ENCODE results near the gene ANKZF1. TPM values are rescaled to one million over a fixed set of nuclear protein-coding genes. Genes with fewer than 3 reads are reported as not detected.
A peak's percentile ranks its signal among the peaks of the same experiment; 100 is the strongest.

ANKZF1 gene
- polyA plus RNA-seq, 1 of the 3 experiments (the other 2 are of a cell fraction) = 22.3 TPM

DNA sequence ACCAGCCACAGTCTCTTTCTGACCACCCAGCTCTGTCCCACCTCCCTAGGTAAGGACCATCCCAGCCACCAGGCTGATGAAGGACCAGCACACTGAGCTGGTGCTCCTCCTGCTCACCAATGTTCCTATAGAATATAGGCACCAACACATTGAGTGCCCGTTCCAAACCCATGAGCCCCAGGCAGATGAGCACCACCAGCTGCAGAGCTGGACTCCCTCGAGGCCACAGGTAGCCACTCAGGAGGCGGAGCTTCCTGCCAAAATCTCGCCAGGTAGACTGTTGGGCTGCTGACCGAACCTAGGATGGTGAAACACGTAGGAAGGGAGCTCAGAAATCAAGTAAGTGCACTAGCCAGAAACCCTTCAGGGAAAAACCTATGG lies 13.1 kb upstream of the ANKZF1 start:
- POLR2A ChIA-PET = interaction anchor here (0.5 to 4.0 kb wide), 3 partner anchors 9 to 28 kb away, joined by 3 to 52 read pairs (median 3); partner anchors contain the start of genes GLB1L, STK16 and ZFAND2B
- Histone ChIP-seq H3K27ac (ENCODE audit: low read depth in 2 of 2, low read length in 1 of 2) (no peak overlapping the region; a peak in 1 of 4 replicates), H3K9me3 (no peaks in the 10 kb centered on the region), H3K36me3 (replicated peaks in 1 of 2; ENCODE audit: control insufficient read depth in 1 of 2, insufficient read depth in 2 of 2, low read length in 1 of 2) (peaks cover 15 to 51% of the 10 kb centered on the region in 2 experiments), H3K9ac (no peak overlapping the region), H3K9me2 (no peaks in the 10 kb centered on the region), H3F3A (replicated peaks; ENCODE audit: insufficient read depth) (peaks cover 27% of the 10 kb centered on the region), H2AFZ (ENCODE audit: low read depth) (no peak overlapping the region), H3K4me1 (ENCODE audit: control insufficient read depth in 1 of 2, insufficient read depth in 2 of 2, low read depth in 1 of 2, low read length in 1 of 2) (peaks cover 5 to 30% of the 10 kb centered on the region in 2 experiments; a peak in 3 of 4 replicates), H3K4me2 (no peak overlapping the region), H3K4me3 (ENCODE audit: low read depth in 2 of 2, low read length in 1 of 2) (no peak overlapping the region), H3K27me3 (ENCODE audit: insufficient read depth) (no peaks in the 10 kb centered on the region), H3K79me2 (ENCODE audit: insufficient read depth) (no peaks in the 10 kb centered on the region), H4K20me1 (ENCODE audit: insufficient read depth) (no peaks in the 10 kb centered on the region)
- CTCF ChIA-PET = interaction anchor here (1.1 to 4.7 kb wide), 7 partner anchors 9 to 78 kb away, joined by 3 to 26 read pairs (median 5); partner anchors contain the start of genes NHEJ1 and ZFAND2B
- no peak for DNase-seq
- TF ChIP-seq RAD21 (IDR thresholded peaks at IDR 0.05; ENCODE audit: low read length) = no peak
- no peak for TF ChIP-seq NFIC (IDR thresholded peaks at IDR 0.05; ENCODE audit: borderline replicate concordance)
- no peak for TF ChIP-seq RFX5 (IDR thresholded peaks at IDR 0.05; ENCODE audit: low read length)
- no peak for TF ChIP-seq JUND (IDR thresholded peaks at IDR 0.05)
- TF ChIP-seq, protein P1, sequence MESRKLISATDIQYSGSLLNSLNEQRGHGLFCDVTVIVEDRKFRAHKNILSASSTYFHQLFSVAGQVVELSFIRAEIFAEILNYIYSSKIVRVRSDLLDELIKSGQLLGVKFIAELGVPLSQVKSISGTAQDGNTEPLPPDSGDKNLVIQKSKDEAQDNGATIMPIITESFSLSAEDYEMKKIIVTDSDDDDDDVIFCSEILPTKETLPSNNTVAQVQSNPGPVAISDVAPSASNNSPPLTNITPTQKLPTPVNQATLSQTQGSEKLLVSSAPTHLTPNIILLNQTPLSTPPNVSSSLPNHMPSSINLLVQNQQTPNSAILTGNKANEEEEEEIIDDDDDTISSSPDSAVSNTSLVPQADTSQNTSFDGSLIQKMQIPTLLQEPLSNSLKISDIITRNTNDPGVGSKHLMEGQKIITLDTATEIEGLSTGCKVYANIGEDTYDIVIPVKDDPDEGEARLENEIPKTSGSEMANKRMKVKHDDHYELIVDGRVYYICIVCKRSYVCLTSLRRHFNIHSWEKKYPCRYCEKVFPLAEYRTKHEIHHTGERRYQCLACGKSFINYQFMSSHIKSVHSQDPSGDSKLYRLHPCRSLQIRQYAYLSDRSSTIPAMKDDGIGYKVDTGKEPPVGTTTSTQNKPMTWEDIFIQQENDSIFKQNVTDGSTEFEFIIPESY (IDR thresholded peaks at IDR 0.05; ENCODE audit: borderline replicate concordance, low read depth) = no peak
- TF ChIP-seq, protein P2, sequence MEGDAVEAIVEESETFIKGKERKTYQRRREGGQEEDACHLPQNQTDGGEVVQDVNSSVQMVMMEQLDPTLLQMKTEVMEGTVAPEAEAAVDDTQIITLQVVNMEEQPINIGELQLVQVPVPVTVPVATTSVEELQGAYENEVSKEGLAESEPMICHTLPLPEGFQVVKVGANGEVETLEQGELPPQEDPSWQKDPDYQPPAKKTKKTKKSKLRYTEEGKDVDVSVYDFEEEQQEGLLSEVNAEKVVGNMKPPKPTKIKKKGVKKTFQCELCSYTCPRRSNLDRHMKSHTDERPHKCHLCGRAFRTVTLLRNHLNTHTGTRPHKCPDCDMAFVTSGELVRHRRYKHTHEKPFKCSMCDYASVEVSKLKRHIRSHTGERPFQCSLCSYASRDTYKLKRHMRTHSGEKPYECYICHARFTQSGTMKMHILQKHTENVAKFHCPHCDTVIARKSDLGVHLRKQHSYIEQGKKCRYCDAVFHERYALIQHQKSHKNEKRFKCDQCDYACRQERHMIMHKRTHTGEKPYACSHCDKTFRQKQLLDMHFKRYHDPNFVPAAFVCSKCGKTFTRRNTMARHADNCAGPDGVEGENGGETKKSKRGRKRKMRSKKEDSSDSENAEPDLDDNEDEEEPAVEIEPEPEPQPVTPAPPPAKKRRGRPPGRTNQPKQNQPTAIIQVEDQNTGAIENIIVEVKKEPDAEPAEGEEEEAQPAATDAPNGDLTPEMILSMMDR (IDR thresholded peaks at IDR 0.05) = no peak
- no peak for TF ChIP-seq TAF1 (IDR thresholded peaks at IDR 0.05; ENCODE audit: borderline replicate concordance, low read depth, low read length)
- no peak for TF ChIP-seq YY1 (IDR thresholded peaks at IDR 0.05; ENCODE audit: low read depth)
- WGBS (ENCODE audit: low lambda C conversion rate) = 100% methylated on average over 6 of the region's 6 CpGs

DNA sequence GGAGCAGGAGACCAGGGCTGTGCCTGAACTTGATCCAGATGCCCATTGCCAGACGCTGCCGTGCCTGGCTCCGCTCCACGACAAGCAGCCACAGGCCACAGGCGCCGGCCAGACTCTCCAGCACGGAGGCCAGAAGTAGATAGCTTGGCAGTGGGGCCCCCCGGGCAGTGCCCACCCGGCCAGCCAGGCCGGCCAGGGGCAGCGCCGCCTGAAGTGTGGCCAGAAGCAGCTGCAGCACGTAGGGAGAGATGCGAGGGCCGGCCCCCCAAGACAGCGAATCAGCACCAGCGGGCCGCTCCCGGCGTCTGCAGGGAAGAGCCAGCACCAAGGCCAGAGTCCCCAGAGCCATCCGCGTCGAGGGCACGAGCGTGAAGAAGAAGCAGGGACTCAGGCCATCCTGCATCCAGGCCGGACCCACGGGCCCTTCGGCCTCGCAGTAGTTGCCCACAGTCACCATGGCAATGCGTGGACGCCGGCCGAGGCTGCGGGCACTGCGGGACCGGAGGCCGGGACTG lies 11.3 kb upstream of the ANKZF1 start:
- H3K9me3 ChIP-seq = no peaks in the 10 kb centered on the region
- no peaks in the 10 kb centered on the region for H3K9me2 ChIP-seq
- 0% methylated on average over 11 of the region's 37 CpGs for WGBS (ENCODE audit: low lambda C conversion rate)
- H3K79me2 ChIP-seq (ENCODE audit: insufficient read depth) = no peaks in the 10 kb centered on the region
- peaks cover 5 to 30% of the 10 kb centered on the region in 2 experiments; a peak in 3 of 4 replicates for H3K4me1 ChIP-seq (ENCODE audit: control insufficient read depth in 1 of 2, insufficient read depth in 2 of 2, low read depth in 1 of 2, low read length in 1 of 2)
- H3K4me3 ChIP-seq (ENCODE audit: low read depth in 2 of 2, low read length in 1 of 2) = peak overlapping the region; percentile 60 to 70
- ChIA-PET POLR2A (interaction anchor here (0.9 to 4.0 kb wide), 9 partner anchors 11 to 234 kb away, joined by 3 to 52 read pairs (median 6); partner anchors contain the start of genes ANKZF1, ATG9A, CNPPD1 and DNAJB2), CTCF (interaction anchor here (0.8 to 4.7 kb wide), 11 partner anchors 11 to 222 kb away, joined by 3 to 26 read pairs (median 5); partner anchors contain the start of genes ANKZF1, ATG9A, DNAJB2 and NHEJ1)
- peak overlapping the region; percentile 100 for H3K4me2 ChIP-seq
- DNase-seq = peak; percentile 85
- no peaks in the 10 kb centered on the region for H4K20me1 ChIP-seq (ENCODE audit: insufficient read depth)
- H3K9ac ChIP-seq = peak overlapping the region; percentile 70
- peaks cover 18 to 52% of the 10 kb centered on the region in 2 experiments for H3K36me3 ChIP-seq (replicated peaks in 1 of 2; ENCODE audit: control insufficient read depth in 1 of 2, insufficient read depth in 2 of 2, low read length in 1 of 2)
- no peaks in the 10 kb centered on the region for H3K27me3 ChIP-seq (ENCODE audit: insufficient read depth)
- peaks cover 27% of the 10 kb centered on the region for H3F3A ChIP-seq (replicated peaks; ENCODE audit: insufficient read depth)
- H2AFZ ChIP-seq (ENCODE audit: low read depth) = peak overlapping the region; percentile 56; the same call in 1 of the 2 replicates
- peak overlapping the region; percentile 87 to 99 for H3K27ac ChIP-seq (ENCODE audit: low read depth in 2 of 2, low read length in 1 of 2)
- TF ChIP-seq, protein P3, sequence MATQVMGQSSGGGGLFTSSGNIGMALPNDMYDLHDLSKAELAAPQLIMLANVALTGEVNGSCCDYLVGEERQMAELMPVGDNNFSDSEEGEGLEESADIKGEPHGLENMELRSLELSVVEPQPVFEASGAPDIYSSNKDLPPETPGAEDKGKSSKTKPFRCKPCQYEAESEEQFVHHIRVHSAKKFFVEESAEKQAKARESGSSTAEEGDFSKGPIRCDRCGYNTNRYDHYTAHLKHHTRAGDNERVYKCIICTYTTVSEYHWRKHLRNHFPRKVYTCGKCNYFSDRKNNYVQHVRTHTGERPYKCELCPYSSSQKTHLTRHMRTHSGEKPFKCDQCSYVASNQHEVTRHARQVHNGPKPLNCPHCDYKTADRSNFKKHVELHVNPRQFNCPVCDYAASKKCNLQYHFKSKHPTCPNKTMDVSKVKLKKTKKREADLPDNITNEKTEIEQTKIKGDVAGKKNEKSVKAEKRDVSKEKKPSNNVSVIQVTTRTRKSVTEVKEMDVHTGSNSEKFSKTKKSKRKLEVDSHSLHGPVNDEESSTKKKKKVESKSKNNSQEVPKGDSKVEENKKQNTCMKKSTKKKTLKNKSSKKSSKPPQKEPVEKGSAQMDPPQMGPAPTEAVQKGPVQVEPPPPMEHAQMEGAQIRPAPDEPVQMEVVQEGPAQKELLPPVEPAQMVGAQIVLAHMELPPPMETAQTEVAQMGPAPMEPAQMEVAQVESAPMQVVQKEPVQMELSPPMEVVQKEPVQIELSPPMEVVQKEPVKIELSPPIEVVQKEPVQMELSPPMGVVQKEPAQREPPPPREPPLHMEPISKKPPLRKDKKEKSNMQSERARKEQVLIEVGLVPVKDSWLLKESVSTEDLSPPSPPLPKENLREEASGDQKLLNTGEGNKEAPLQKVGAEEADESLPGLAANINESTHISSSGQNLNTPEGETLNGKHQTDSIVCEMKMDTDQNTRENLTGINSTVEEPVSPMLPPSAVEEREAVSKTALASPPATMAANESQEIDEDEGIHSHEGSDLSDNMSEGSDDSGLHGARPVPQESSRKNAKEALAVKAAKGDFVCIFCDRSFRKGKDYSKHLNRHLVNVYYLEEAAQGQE (IDR thresholded peaks at IDR 0.05; ENCODE audit: low read depth, low read length) = peak; percentile 93
- TF ChIP-seq GATA2 (CRISPR knock-in tag; IDR thresholded peaks at IDR 0.05) (no peak), NFIC (IDR thresholded peaks at IDR 0.05; ENCODE audit: borderline replicate concordance) (0 out of 2 replicates have a peak, but pooled peaks have one; percentile 3), EZH2phosphoT487 (IDR thresholded peaks at IDR 0.05; ENCODE audit: borderline replicate concordance, low read depth) (no peak), MEF2A (IDR thresholded peaks at IDR 0.05; ENCODE audit: borderline replicate concordance, low read depth) (no peak), SMC3 (IDR thresholded peaks at IDR 0.05; ENCODE audit: low read depth, low read length) (no peak; the same call in 1 of the 2 replicates), TCF12 (IDR thresholded peaks at IDR 0.05) (no peak), FOXM1 (IDR thresholded peaks at IDR 0.05; ENCODE audit: low read depth) (no peak), JUND (IDR thresholded peaks at IDR 0.05) (no peak), MXI1 (IDR thresholded peaks at IDR 0.05; ENCODE audit: low read depth, low read length) (no peak), RAD21 (IDR thresholded peaks at IDR 0.05; ENCODE audit: low read length) (no peak)
- TF ChIP-seq, protein P1 (IDR thresholded peaks at IDR 0.05; ENCODE audit: borderline replicate concordance, low read depth) = no peak

All from SK-N-SH (cell line).